GM23338 (cell line): ENCODE results near the gene ETNPPL. TPM values are rescaled to one million over a fixed set of nuclear protein-coding genes. Genes with fewer than 3 reads are reported as not detected.

Experiments used
- ATAC-seq: fragments of 200-7000 bp; cut with Tn5 transposase; 3 replicates; pipeline ENCODE4 v1.9.1; 2020
- DNase-seq: peaks from one replicate; pipeline ENCODE4 v3.0.0-alpha.2; 2015; ENCODE audit warnings: low spot score
- H2AFZ ChIP-seq: fragments of 200-600 bp; sonication (generic); 2 replicates; pipeline ENCODE4 v1.8.0; 2016; ENCODE audit warnings: antibody characterized with exemption, mild to moderate bottlenecking, moderate library complexity
- H3F3A ChIP-seq: fragments of 200-600 bp; sonication (generic); replicated peaks from 2 replicates; pipeline ENCODE4 v1.8.0; 2017; ENCODE audit warnings: antibody characterized with exemption, mixed run types, low read depth
- H3K27ac ChIP-seq: fragments of 200-600 bp; sonication (generic); 2 replicates; pipeline ENCODE4 v1.6.1; 2016; ENCODE audit warnings: low read depth
- H3K27me3 ChIP-seq: fragments of 200-600 bp; sonication (generic); 2 replicates; pipeline ENCODE4 v1.8.0; 2016; ENCODE audit warnings: mild to moderate bottlenecking, mixed run types, moderate library complexity; ENCODE audit not compliant: insufficient read depth
- H3K36me3 ChIP-seq: fragments of 200-600 bp; sonication (generic); 2 replicates; pipeline ENCODE4 v1.8.0; 2016; ENCODE audit warnings: mild to moderate bottlenecking; ENCODE audit not compliant: insufficient read depth
- H3K4me1 ChIP-seq: fragments of 200-600 bp; sonication (generic); 2 replicates; pipeline ENCODE4 v1.8.0; 2016; ENCODE audit warnings: mild to moderate bottlenecking, moderate library complexity; ENCODE audit not compliant: insufficient read depth
- H3K4me2 ChIP-seq: fragments of 200-600 bp; sonication (generic); 2 replicates; pipeline ENCODE4 v1.7.1; 2017; ENCODE audit warnings: mixed run types
- H3K4me3 ChIP-seq: fragments of 200-600 bp; sonication (generic); 2 replicates; pipeline ENCODE4 v1.6.1; 2016; ENCODE audit warnings: mixed run types
- H3K79me2 ChIP-seq: fragments of 200-600 bp; sonication (generic); replicated peaks from 2 replicates; pipeline ENCODE4 v1.8.0; 2017; ENCODE audit warnings: mild to moderate bottlenecking; ENCODE audit not compliant: insufficient read depth
- H3K9me2 ChIP-seq: fragments of 200-600 bp; sonication (generic); 2 replicates; pipeline ENCODE4 v1.8.0; 2017; ENCODE audit not compliant: insufficient read depth
- H4K20me1 ChIP-seq: fragments of 200-600 bp; sonication (generic); replicated peaks from 2 replicates; pipeline ENCODE4 v1.8.0; 2017; ENCODE audit warnings: mild to moderate bottlenecking; ENCODE audit not compliant: insufficient read depth
- H3K27ac Mint-ChIP-seq: 2 replicates; pipeline ENCODE4 v1.8.0; 2020; ENCODE audit warnings: inconsistent platforms, mild to moderate bottlenecking, moderate library complexity, mixed read lengths
- H3K27me3 Mint-ChIP-seq: 3 replicates; pipeline ENCODE4 v1.8.0; 2022; ENCODE audit warnings: low read depth, mild to moderate bottlenecking, moderate library complexity, mixed read lengths, inconsistent platforms; ENCODE audit not compliant: insufficient read depth, poor library complexity
- H3K36me3 Mint-ChIP-seq: 3 replicates; pipeline ENCODE4 v1.8.0; 2021; ENCODE audit warnings: low read depth, mild to moderate bottlenecking, inconsistent platforms, moderate library complexity, mixed read lengths
- H3K4me1 Mint-ChIP-seq: 3 replicates; pipeline ENCODE4 v1.8.0; 2020; ENCODE audit warnings: mild to moderate bottlenecking, inconsistent platforms, mixed read lengths
- H3K4me3 Mint-ChIP-seq: 3 replicates; pipeline ENCODE4 v1.8.0; 2021; ENCODE audit warnings: moderate library complexity, mild to moderate bottlenecking, inconsistent platforms, mixed read lengths
- H3K9me3 Mint-ChIP-seq: 3 replicates; pipeline ENCODE4 v1.8.0; 2020; ENCODE audit warnings: moderate library complexity, mild to moderate bottlenecking, inconsistent platforms, mixed read lengths
- CREB1 ChIP-seq: fragments of 250-450 bp; sonication (Bioruptor Pico); IDR thresholded peaks from 2 replicates; pipeline ENCODE4 v1.5.0; 2020; ENCODE audit warnings: low read depth, mild to moderate bottlenecking, moderate library complexity
- CTCF ChIP-seq, 2 experiments: fragments of 200-600 bp in 1 of 2; sonication (generic) in 1 of 2; conservative IDR thresholded peaks; 2 replicates each; pipeline versions ENCODE4 v1.5.1 to v1.6.1; 2016 to 2017; ENCODE audit warnings: antibody characterized with exemption in 2 of 2, low read depth in 2 of 2, mild to moderate bottlenecking in 2 of 2, moderate library complexity in 1 of 2
- ETS1 ChIP-seq: IDR thresholded peaks from 2 replicates; pipeline ENCODE4 v1.6.1; 2016; ENCODE audit warnings: antibody characterized with exemption
- EZH2phosphoT487 ChIP-seq: fragments of 200-600 bp; sonication (generic); IDR thresholded peaks from one replicate; pipeline ENCODE4 v1.8.1; 2018; ENCODE audit warnings: antibody characterized with exemption; ENCODE audit not compliant: unreplicated experiment
- JUNB ChIP-seq: IDR thresholded peaks from one replicate; pipeline ENCODE4 v1.6.1; 2016; ENCODE audit warnings: antibody characterized with exemption; ENCODE audit not compliant: unreplicated experiment
- NANOG ChIP-seq: IDR thresholded peaks from 2 replicates; pipeline ENCODE4 v1.6.1; 2016; ENCODE audit warnings: antibody characterized with exemption, borderline replicate concordance
- REST ChIP-seq: IDR thresholded peaks from one replicate; pipeline ENCODE4 v1.6.1; 2018; ENCODE audit warnings: antibody characterized with exemption; ENCODE audit not compliant: unreplicated experiment
- ZNF114 ChIP-seq: fragments of 250-450 bp; sonication (Bioruptor Pico); IDR thresholded peaks from 2 replicates; pipeline ENCODE4 v1.5.0; 2020; ENCODE audit warnings: mild to moderate bottlenecking, moderate library complexity
- ZNF331 ChIP-seq: fragments of 250-450 bp; sonication (Bioruptor Pico); IDR thresholded peaks from 2 replicates; pipeline ENCODE4 v1.5.0; 2020; ENCODE audit warnings: low read depth, mild to moderate bottlenecking, moderate library complexity
- ZNF462 ChIP-seq: fragments of 250-450 bp; sonication (Bioruptor Pico); IDR thresholded peaks from 2 replicates; pipeline ENCODE4 v1.5.0; 2020; ENCODE audit warnings: mild to moderate bottlenecking, moderate library complexity
- polyA plus RNA-seq: library from polyadenylated mRNA; unstranded; fragments of >200 nt; fragmentation: Nextera tagmentation; extraction: Ambion mirVana; gene quantifications from 2 replicates; pipeline ENCODE4 v1.2.1, GENCODE V29; 2016
- total RNA-seq: library from RNA; depleted of rRNA; stranded (reverse); fragments of >200 nt; shearing (Covaris generic); gene quantifications from 2 replicates; pipeline ENCODE4 v1.2.3, GENCODE V29; 2014

ETNPPL gene
- total and polyA plus RNA-seq, 2 experiments from 2014 or later = 1.2 to 1.5 TPM

- no peak for TF ChIP-seq REST
- TF ChIP-seq ZNF331 (CRISPR knock-in tag) = no peak
- no peak for TF ChIP-seq CTCF (conservative IDR thresholded peaks at IDR 0.05; ENCODE audit: low read depth in 2 of 2)
- no peak for TF ChIP-seq CREB1 (CRISPR knock-in tag)
- TF ChIP-seq ZNF114 (CRISPR knock-in tag) = no peak
Measured at GRCh38 chr4:108695062-108695461, 67.8 kb downstream of the ETNPPL start (continued).

GRCh38 chr4:108694423-108694822, 68.4 kb downstream of the ETNPPL start:
- Histone ChIP-seq H3K27ac (no peak overlapping the region), H3K4me1 (0 out of 2 replicates have a peak, but pooled peaks cover 10% of the 10 kb centered on the region), H3K9me2 (0 out of 2 replicates have a peak, but pooled peaks cover 5% of the 10 kb centered on the region), H4K20me1 (no peaks in the 10 kb centered on the region), H3K27me3 (no peaks in the 10 kb centered on the region), H2AFZ (no peak overlapping the region), H3K36me3 (no peaks in the 10 kb centered on the region), H3K79me2 (no peaks in the 10 kb centered on the region), H3K4me3 (no peak overlapping the region), H3F3A (no peaks in the 10 kb centered on the region), H3K4me2 (no peak overlapping the region)
- Mint-ChIP-seq H3K9me3 (no peaks in the 10 kb centered on the region), H3K36me3 (no peaks in the 10 kb centered on the region), H3K4me1 (no peaks in the 10 kb centered on the region), H3K27me3 (no peaks in the 10 kb centered on the region), H3K27ac (no peak overlapping the region), H3K4me3 (no peak overlapping the region)
- DNase-seq (no peak), ATAC-seq (no peak)
- TF ChIP-seq CTCF (conservative IDR thresholded peaks at IDR 0.05; ENCODE audit: low read depth in 2 of 2) (no peak), CREB1 (CRISPR knock-in tag) (no peak), EZH2phosphoT487 (no peak), NANOG (no peak), ZNF114 (CRISPR knock-in tag) (no peak), ETS1 (no peak), ZNF462 (no peak), JUNB (no peak)
